Left cardiac atrium (tissue), 4 donors: ENCODE data around the gene LGALS3. TPM values are rescaled to one million over a fixed set of nuclear protein-coding genes. Genes with fewer than 3 reads are reported as not detected.
A peak's percentile ranks its signal among the peaks of the same experiment; 100 is the strongest.

Experiments
- ATAC-seq, 2 donors: fragments of 200-7000 bp; cut with Tn5 transposase; one replicate each; pipeline ENCODE4 v1.9.1; 2020; ENCODE audit warnings: mild to moderate bottlenecking in 2 of 2, moderate library complexity in 2 of 2
- DNase-seq: peaks from one replicate; pipeline ENCODE4 v3.0.0-alpha.2; 2020
- intact Hi-C, 2 donors: fragments of 100-400 bp; cut with DNase I; formaldehyde crosslinking; loops; one replicate each; pipeline versions ENCODE4 v1.14.1 to v1.15.1; 2022 to 2023
- total RNA-seq, 2 donors: library from RNA; stranded (reverse); fragmentation: NEBNext Ultra II Directional; extraction: Animal tissue kit (Norgen Biotek cat#: 25700); gene quantifications; one replicate each; pipeline ENCODE4 v1.2.1, GENCODE V29; 2021
- donor health status: DM: no; HTN: yes; CAD: no.
- donor health status: DM: no; HTN: yes; CAD: no; lungs with severe emphysema.
- donor health status: DM: yes; HTN: yes; CAD: no.
- donor health status: Dilated cardiomyopathy.

LGALS3 gene
- total RNA-seq, 2 donors from 2014 or later, result 121 to 159 TPM

DNA sequence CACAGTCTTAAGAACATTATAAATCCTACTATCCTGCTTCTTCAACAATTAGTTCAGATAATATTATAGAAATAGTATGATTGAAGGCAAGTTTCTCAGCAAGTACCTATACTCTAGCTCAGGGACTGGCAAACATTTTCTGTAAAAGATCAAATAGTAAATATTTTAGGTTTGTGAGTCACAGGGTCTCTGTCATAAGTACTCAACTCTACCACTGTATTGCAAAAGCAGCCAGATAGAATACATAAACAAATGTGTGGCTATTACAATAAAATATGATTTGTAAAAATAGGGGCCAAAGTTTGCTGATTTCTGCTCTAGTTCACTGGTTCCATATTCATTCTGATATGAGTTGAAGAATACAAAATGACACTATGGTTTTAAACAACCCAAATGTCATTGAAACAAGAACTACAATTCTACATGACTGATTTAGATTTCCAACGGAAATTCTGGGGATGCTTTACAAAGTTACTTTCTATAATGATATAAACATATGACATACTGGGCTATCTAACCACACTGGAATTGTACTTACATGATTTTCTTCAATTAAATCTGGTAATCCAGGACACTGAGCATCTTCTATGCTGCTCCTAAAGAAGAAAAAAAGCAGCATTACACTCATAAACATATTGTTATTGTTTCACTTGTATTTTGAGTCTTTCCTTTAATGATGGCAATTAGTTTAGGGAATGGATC, 23.2 kb downstream of the LGALS3 start:
- intact Hi-C loops, result no loop called here
- DNase-seq (no peak), ATAC-seq (no peak)

GRCh38 chr14:55153951-55154350, 24.9 kb downstream of the LGALS3 start:
- ATAC-seq (no peak), DNase-seq (no peak)
- intact Hi-C loops, result no loop called here

DNA sequence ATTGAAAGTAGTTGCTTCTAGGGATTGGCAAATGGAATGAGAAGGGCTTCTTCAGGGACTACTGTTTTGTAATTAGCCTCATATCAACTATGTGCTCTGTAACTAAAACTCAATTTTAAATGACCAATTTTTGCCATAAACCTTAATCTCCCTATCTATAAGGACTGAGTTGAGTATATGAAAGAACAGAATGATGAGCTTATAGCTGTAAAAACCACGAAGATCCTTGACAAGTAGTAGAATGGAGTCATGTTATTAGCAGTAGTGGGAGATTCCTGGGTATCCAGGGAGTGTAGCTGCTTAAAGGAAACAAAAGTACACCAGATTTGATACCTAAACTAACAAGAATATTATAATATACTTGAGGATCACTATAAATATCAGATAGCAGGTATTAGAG, 28.0 kb downstream of the LGALS3 start:
- no peak for ATAC-seq
- DNase-seq, result no peak
- intact Hi-C loops, result no loop called here

- DNase-seq, result no peak
- ATAC-seq, result no peak
- intact Hi-C loops, result loop anchor here in 1 of 2 donors (2.0 kb wide), 1 partner anchor 66 kb away; no protein-coding TSS in a partner anchor
Measured at GRCh38 chr14:55158412-55158811, 29.4 kb downstream of the LGALS3 start.

- DNase-seq (no peak), ATAC-seq (peak; percentile 61 to 70)
- intact Hi-C loops, result loop anchor here in 1 of 2 donors (1.0 kb wide), 1 partner anchor 72 kb away; no protein-coding TSS in a partner anchor
Measured at GRCh38 chr14:55160989-55161388, 31.9 kb downstream of the LGALS3 start.

DNA sequence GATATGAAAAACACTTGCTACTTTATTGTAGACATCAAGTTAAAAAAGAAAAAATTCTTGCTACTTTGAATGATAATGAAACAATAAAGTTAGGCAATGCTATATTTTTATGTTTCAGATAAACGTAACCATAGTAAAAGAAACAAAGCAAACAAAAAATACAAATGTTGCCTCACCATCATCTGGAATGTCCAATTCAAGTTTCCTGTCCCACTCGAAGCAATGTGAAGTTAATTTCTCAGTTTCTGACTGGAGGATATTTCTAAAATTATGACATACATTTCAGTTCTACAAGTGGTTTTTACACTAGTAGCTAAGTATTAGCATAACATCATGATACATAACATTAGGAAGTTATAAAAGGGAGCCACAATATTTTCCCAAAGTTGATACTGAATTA, 41.5 kb downstream of the LGALS3 start:
- ATAC-seq (no peak), DNase-seq (no peak)
- intact Hi-C loops, result no loop called here

GRCh38 chr14:55180006-55180405, 51.0 kb downstream of the LGALS3 start:
- intact Hi-C loops, result no loop called here
- ATAC-seq, result no peak
- DNase-seq, result no peak

GRCh38 chr14:55180434-55180833, 51.4 kb downstream of the LGALS3 start:
- ATAC-seq, result no peak
- DNase-seq, result no peak
- intact Hi-C loops, result no loop called here

DNA sequence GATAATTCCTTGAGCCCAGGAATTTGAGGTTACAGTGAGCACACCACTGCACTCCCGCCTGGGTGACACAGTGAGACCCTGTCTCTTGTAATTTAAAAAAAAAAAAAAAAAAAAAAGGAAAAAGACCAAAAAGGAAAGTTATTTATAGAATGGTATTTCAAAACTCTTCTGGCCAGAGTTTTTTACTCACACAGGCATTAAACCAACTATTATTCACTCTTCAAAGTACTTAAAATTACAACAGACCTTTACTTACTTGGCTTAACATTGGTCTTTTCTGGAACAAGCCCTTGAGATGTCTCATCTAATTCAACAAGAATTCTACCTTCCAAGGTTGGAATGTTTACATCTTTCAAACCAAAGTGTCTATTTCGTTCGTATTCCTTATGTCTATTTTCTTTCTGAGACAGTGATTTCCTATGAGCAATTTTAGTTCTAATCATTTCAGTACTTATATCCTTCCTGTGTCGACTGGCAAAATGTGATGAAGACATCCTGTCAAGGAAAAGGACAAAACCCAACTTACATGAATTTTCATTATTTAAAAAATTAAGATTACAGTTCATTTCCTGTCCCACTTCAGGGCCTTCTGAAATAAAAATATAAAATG, 59.7 kb downstream of the LGALS3 start:
- ATAC-seq (no peak), DNase-seq (no peak)
- intact Hi-C loops, result no loop called here

GRCh38 chr14:55190906-55191202, 61.8 kb downstream of the LGALS3 start:
- no peak for ATAC-seq
- DNase-seq, result no peak
- intact Hi-C loops, result no loop called here

GRCh38 chr14:55191203-55192053, 62.4 kb downstream of the LGALS3 start, which contains the start of gene DLGAP5:
TSS of gene DLGAP5 (minus strand) at chr14:55191585. CDS start at chr14:55189179, 2,406 bp downstream.
- DNase-seq (peak; percentile 91), ATAC-seq (peak; percentile 99)
- intact Hi-C loops, result no loop called here

DNA sequence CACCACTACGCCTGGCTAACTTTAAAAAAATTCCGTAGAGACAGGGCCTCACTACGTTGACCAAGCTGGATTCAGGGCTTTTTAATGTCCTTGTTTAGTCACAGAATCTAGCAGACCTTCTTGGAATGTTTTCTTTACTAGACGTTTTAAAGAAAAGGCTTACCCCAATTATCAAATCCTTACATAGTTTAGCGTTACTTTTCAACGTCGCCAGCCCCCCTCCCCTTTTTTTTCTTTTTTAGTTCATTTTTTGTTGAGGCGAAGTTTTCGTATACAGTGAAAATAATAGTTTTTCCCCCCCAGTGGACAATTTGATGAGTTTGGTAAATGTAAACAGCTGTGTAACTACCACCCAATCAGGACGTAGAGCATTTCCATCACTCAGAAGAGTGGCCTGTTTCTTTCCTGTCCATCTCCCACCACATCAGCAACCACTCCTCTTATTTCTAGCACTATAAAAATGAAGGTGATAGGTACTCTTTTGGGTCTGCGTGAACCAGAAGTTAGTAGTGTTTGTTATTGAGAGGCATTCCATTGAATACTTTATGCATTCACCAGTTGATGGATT, 63.1 kb downstream of the LGALS3 start:
- ATAC-seq (no peak), DNase-seq (no peak)
- intact Hi-C loops, result no loop called here

DNA sequence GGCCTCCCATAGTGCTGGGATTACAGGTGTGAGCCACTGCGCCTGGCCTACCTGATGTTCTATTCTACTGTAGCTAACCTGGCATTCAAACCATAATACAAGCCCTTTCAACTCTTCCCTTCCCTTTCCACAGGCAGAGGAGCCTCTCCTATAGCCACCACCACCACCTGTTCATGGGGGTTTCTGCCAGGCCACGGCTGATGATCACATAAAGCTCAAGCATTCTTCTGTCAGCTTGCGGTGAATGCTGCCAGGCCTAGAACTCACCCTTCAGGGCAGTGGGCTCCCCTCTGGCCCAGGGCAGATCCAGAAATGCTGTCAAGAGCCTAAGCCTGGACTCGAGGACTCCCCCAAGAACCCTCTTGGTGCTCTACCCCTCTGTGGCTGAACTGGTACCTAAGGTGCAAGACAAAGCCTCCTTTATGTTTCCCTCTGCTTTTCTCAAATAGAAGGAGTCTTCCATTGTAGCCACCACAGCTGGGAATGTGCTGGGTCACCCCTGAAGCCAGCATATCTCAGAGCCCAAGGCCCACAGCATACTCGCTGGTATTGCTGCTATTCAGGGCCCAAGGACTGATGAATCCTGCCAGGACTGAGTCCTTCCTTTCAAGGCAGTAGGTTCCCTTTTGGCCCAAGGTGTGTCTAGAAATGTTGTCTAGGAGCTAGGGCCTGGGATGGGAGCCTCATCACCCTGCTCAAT, 65.8 kb downstream of the LGALS3 start:
- DNase-seq, result no peak
- intact Hi-C loops, result no loop called here
- ATAC-seq, result no peak

Other genes with a start within 250 kb of the LGALS3 start
- 1 to 10 TPM; 2.1 to 5.5 TPM for gene GCH1, start 226.4 kb upstream of the LGALS3 start, total RNA-seq
- gene WDHD1, start 102.2 kb upstream of the LGALS3 start, total RNA-seq, result 1 to 10 TPM; 2.6 TPM
- 10 to 100 TPM; 16.9 to 24.9 TPM for gene SOCS4, start 102.0 kb upstream of the LGALS3 start, total RNA-seq
- gene MAPK1IP1L, start 77.6 kb upstream of the LGALS3 start, total RNA-seq, result 10 to 100 TPM; 59.9 to 79.5 TPM
- under 1 TPM; 0.29 to 0.80 TPM for gene DLGAP5, start 62.3 kb downstream of the LGALS3 start, total RNA-seq
- 10 to 100 TPM; 18.8 to 23.8 TPM for gene FBXO34, start 142.2 kb downstream of the LGALS3 start, total RNA-seq